Ascending aorta (tissue), 2 donors: ENCODE measurements around the gene SPRR2G. TPM values are rescaled to one million over a fixed set of nuclear protein-coding genes. Genes with fewer than 3 reads are reported as not detected.
"Not testable (repeated sequence)": the region's sequence is repeated elsewhere in the genome, so short reads cannot be mapped to it uniquely, and the experiment has no call there.

Experiments
- DNase-seq, 2 donors: peaks; one replicate each; pipeline ENCODE4 v3.0.0-alpha.2; 2019; ENCODE audit warnings: low spot score in 2 of 2
- H3K27ac ChIP-seq, 2 donors: fragments of 200-600 bp; sonication (generic); one replicate each; pipeline ENCODE4 v1.5.1; 2016 to 2017; ENCODE audit warnings: mild to moderate bottlenecking in 1 of 2
- H3K27me3 ChIP-seq: fragments of 200-600 bp; sonication (generic); one replicate; pipeline ENCODE4 v1.5.1; 2017
- H3K36me3 ChIP-seq, 2 donors: fragments of 200-600 bp; sonication (generic); one replicate each; pipeline ENCODE4 v1.5.1; 2016
- H3K4me1 ChIP-seq, 2 donors: fragments of 200-600 bp; sonication (generic); one replicate each; pipeline ENCODE4 v1.5.1; 2016 to 2017; ENCODE audit warnings: mild to moderate bottlenecking in 1 of 2
- H3K4me3 ChIP-seq, 2 donors: fragments of 200-600 bp; sonication (generic); one replicate each; pipeline ENCODE4 v1.5.1; 2016 to 2017; ENCODE audit warnings: mild to moderate bottlenecking in 1 of 2
- H3K9me3 ChIP-seq, 2 donors: fragments of 200-600 bp; sonication (generic); one replicate each; pipeline ENCODE4 v1.5.1; 2016
- CTCF ChIP-seq, 3 experiments: fragments of 200-600 bp in 2 of 3; fragments of 450-650 bp in 1 of 3; sonication (generic) in 2 of 3; IDR thresholded peaks; one replicate each; pipeline ENCODE4 v1.5.1; 2016 to 2019; ENCODE audit warnings: antibody characterized with exemption in 3 of 3, mild to moderate bottlenecking in 1 of 3, moderate library complexity in 1 of 3
- intact Hi-C: fragments of 100-400 bp; cut with DNase I; formaldehyde crosslinking; loops from one replicate; pipeline ENCODE4 v1.15.1; 2023
- total RNA-seq: library from RNA; depleted of rRNA; stranded (reverse); fragments of >200 nt; gene quantifications from one replicate; pipeline ENCODE4 v1.1.0, GENCODE V29; 2016

SPRR2G gene
- total RNA-seq = not detected

- TF ChIP-seq CTCF (IDR thresholded peaks at IDR 0.05) = no peak
- Histone ChIP-seq H3K36me3 (no peaks in the 10 kb centered on the region), H3K27me3 (no peaks in the 10 kb centered on the region), H3K4me3 (no peak within 1 kb of the TSS), H3K4me1 (no peaks in the 10 kb centered on the region), H3K9me3 (no peaks in the 10 kb centered on the region), H3K27ac (no peak within 1 kb of the TSS)
- intact Hi-C loops = no loop called here
- no peak for DNase-seq
These were observed at the start of gene SPRR2G for GRCh38 chr1:153150846-153151245. Gene SPRR2G (minus strand): TSS chr1:153150890. CDS start chr1:153150110, 780 bp downstream.

GRCh38 chr1:153195216-153195615 is 44.5 kb upstream of the SPRR2G start:
- no peak overlapping the region for H3K4me3 ChIP-seq
- no peaks in the 10 kb centered on the region for H3K36me3 ChIP-seq
- intact Hi-C loops = no loop called here
- no peak for DNase-seq
- H3K9me3 ChIP-seq = no peaks in the 10 kb centered on the region
- H3K4me1 ChIP-seq = no peaks in the 10 kb centered on the region
- no peak overlapping the region for H3K27ac ChIP-seq
- no peak for TF ChIP-seq CTCF (IDR thresholded peaks at IDR 0.05)
- no peaks in the 10 kb centered on the region for H3K27me3 ChIP-seq

GRCh38 chr1:153194331-153195050 is 43.8 kb upstream of the SPRR2G start:
- no peak overlapping the region for H3K4me3 ChIP-seq
- intact Hi-C loops = no loop called here
- no peaks in the 10 kb centered on the region for H3K4me1 ChIP-seq
- TF ChIP-seq CTCF (IDR thresholded peaks at IDR 0.05) = no peak
- no peaks in the 10 kb centered on the region for H3K27me3 ChIP-seq
- H3K27ac ChIP-seq = no peak overlapping the region
- no peaks in the 10 kb centered on the region for H3K36me3 ChIP-seq
- H3K9me3 ChIP-seq = no peaks in the 10 kb centered on the region
- DNase-seq = no peak

DNA sequence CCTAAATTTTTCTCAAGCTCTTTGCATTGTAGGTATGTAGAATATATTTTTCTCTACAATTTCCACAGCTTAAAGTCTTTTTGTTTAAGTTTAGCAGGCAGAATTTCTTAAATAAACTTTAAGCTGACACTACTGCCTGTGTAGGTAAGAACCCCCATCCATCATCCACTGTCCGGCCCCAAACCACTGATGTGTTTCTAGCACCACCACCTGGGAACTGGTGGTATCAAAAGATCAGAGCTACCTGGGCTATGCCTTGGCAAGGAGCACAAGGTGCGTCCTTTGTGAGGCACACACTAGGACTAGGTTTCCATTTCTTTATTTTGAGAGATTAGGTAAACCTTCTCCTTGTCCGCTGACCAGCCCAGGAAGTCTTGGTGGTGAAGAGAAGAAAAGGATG is 42.0 kb upstream of the SPRR2G start:
- Histone ChIP-seq H3K36me3 (no peaks in the 10 kb centered on the region), H3K4me1 (no peaks in the 10 kb centered on the region), H3K27ac (no peak overlapping the region), H3K27me3 (no peaks in the 10 kb centered on the region), H3K4me3 (no peak overlapping the region), H3K9me3 (no peaks in the 10 kb centered on the region)
- intact Hi-C loops = no loop called here
- no peak for DNase-seq
- no peak for TF ChIP-seq CTCF (IDR thresholded peaks at IDR 0.05)

- DNase-seq = no peak
- H3K4me3 ChIP-seq = no peak overlapping the region
- no peaks in the 10 kb centered on the region for H3K4me1 ChIP-seq
- intact Hi-C loops = no loop called here
- H3K36me3 ChIP-seq = no peaks in the 10 kb centered on the region
- H3K27ac ChIP-seq = no peak overlapping the region
- H3K9me3 ChIP-seq = no peaks in the 10 kb centered on the region
- H3K27me3 ChIP-seq = no peaks in the 10 kb centered on the region
- TF ChIP-seq CTCF (IDR thresholded peaks at IDR 0.05) = no peak
These were observed 39.7 kb upstream of the SPRR2G start for GRCh38 chr1:153190373-153190772.

GRCh38 chr1:153188301-153188700 is 37.6 kb upstream of the SPRR2G start:
- H3K27me3 ChIP-seq, intact Hi-C loops, H3K4me3 ChIP-seq, H3K4me1 ChIP-seq, H3K27ac ChIP-seq, H3K36me3 ChIP-seq, DNase-seq, H3K9me3 ChIP-seq: not testable (repeated sequence)
